Stimulated activated CD4-positive, alpha-beta T cell treated with anti-CD3 and anti-CD28 coated beads, Interleukin-1b, Interleukin-23, amount 100 ng/mL, for 1 hour (primary cell): ENCODE data around the gene SSNA1.

Experiments
- DNase-seq, 2 donors: peaks; one replicate each; pipeline ENCODE4 v3.0.0-alpha.2; 2020; ENCODE audit warnings: low read depth in 2 of 2

SSNA1 gene

DNA sequence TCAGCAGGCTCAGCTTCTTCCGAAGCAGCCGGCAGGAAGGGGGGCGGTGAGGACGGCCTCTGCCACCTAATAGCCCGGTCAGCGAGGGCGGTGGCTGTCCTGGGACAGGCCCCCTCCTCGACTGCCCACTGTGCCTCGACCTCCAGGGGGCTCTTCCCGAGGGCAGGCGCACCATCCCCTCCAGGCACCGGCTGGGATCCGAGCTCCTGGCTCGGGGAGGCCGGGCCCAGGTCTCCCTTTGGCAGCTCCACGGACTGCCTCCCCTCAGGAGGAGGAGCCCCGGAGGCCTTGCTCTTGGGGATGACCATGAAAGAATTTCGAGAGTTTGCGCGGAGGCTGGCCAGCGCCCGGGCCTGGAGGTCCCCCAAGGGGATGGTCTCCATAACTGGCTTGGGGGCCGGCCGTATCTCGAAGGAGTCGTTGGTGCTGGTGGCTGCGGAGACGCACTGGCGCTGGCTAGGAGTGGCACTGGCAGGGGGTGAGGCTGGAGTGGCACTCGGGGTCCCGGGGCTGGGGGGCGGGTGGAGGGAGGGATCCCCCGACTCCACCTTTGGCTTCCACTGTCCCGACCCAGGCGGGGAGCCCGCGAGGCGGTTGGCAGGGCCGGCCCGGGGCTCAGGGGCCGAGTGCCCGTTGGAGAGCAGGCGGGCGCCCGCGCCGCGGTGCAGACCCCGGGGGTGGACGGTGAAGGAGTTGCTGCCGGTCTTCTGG is 11.1 kb downstream of the SSNA1 start:
- no peak for DNase-seq

DNA sequence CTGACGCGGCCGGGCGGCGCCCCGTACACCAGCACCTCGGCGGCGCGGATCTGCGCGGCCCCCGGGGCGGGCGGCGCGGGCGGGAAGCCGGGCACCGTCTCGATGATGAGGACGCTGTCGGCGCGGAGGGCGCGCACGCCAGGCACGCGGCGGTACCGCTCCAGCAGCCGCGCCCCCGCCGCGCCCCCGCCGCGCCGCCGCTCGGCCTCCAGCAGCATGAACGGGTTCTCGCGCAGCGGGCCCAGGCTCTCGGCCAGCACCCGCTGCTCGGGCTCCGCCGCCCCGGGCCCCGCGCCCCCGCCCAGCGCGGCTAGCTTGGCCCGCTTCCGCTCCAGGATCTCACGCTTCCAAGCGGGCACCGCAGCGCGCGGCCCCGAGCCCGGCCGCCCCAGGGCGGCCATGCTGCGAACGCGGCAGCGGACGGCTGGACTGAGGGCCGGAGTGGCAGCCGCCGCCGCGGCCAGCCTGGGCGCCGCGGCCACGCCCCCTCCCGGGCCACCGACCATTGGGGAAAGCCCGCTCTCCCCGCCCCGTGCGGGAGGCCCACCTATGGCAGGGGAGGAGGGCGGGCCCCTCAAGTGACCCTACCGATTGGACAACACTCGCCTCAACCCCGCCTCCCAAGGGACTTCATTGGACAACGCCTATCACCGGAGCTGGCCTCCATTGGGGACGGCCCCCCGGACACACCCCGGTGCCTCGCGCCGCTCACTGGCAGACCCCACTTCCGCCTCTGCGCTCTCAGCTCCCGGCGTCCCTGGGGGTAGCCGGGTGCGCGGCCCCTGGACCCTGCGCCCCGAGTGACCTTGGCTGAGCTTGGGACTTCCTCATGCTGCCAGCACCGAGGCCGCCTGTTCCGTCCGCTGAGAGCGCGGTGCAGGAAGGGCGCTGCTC is 12.1 kb downstream of the SSNA1 start, which contains the start of gene TPRN:
TSS of gene TPRN (minus strand) at position 431 of the 894 bp plus-strand sequence. CDS start at position 401, 30 bp downstream.
- DNase-seq, result peak; percentile 94 to 96

DNA sequence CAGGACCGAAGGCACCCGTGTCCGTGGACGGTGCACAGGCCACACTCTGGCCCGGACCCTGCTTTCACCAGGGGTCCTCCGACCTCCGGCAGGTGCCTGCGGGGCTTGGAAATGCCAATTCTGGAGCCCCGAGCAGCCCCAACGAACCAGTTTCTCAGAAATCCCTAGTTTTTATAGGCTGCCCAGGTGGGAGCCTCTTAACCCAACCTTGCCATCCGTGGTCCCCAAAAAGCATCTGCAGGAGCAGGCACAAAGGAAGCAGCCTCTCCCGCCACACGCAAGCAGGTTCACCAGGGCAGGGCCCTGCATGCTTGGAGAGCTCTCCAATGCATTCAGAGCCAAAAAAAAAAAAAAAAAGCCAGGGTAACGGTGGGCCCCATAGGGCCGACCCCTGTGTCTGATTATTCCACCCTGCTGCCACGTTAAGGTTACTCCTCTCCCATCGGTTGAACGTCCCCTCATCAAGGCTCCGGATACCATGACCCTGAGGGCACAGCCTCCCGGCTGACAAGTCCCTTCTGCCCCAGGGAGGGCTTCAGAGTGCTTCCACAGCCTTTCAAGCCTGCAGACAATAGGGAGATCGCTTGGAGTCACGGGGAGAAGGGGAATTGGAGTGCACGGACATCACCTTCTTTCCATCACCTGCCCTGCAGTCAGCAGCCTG is 12.9 kb downstream of the SSNA1 start:
- DNase-seq, result no peak

DNA sequence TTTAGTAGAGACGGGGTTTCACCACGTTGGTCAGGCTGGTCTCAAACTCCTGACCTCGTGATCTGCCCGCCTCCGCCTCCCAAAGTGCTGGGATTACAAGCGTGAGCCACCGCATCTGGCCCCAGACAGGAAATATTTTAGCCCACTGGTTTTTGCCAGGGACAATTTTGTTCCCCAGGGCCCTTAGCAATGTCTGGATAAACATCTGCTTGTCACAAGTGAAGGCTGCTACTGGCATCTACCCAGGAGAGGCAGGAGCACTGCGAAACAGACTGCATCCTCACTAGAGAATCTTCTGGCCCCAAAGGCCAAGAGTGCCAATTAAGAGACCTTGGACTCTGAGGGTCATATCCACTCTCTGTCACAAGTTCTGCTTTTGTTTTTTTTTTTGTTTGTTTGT is 14.5 kb downstream of the SSNA1 start:
- DNase-seq, result no peak

DNA sequence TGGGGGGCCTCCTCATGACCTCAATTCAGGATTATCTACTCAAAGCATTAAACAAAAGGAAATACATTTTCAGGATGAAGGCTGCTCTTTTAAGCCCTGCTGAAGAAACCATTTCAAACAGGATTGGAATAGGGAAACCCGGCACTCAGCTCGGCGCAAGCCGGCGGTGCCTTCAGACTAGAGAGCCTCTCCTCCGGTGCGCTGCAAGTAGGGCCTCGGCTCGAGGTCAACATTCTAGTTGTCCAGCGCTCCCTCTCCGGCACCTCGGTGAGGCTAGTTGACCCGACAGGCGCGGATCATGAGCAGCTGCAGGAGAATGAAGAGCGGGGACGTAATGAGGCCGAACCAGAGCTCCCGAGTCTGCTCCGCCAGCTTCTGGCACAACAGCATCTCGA is 16.3 kb downstream of the SSNA1 start:
- DNase-seq, result no peak

DNA sequence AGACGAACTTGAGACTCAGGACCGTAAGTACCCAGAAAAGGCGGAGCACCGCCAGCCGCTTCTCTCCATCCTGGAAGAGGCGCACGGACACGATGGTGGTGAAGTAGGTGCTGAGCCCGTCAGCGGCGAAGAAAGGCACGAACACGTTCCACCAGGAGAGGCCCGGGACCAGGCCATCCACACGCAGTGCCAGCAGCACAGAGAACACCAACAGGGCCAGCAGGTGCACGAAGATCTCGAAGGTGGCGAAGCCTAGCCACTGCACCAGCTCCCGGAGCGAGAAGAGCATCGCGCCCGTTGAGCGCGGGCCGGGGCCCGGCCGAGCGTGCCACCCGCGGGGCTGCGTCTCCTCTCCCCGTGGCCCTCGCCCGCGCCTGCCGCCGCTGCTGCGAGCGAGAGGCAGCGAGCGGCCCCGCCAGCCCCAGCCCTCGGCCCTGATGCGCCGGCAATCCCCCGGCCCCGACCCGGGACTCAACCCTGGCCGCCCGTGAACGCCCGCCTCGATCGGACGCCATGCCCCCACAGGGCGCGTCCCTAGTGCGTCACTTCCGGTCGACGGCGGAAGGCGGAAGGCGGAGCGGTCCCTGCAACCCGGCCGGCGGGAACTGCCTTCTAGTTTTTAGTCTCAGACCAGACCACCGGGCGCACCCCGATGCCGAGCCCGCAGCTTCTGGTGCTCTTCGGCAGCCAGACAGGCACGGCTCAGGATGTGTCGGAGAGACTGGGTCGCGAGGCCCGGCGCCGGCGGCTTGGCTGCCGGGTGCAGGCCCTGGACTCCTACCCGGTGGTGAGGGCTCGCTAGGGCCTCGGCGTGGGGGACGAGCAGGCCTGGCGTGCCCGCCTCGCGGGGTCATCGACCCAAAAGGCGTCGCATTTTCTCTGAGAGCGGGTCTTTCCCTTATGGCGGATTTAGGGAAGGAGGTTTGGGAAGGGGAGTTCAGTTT is 16.9 kb downstream of the SSNA1 start, which contains the start of the genes NDOR1 and TMEM203:
TSS of gene NDOR1 (plus strand) at position 575 of the 944 bp plus-strand sequence. CDS start at position 653, 78 bp downstream.
TSS of gene TMEM203 (minus strand) at position 523 of the 944 bp plus-strand sequence. CDS start at position 289, 234 bp downstream.
- DNase-seq, result peak; percentile 78 to 90

DNA sequence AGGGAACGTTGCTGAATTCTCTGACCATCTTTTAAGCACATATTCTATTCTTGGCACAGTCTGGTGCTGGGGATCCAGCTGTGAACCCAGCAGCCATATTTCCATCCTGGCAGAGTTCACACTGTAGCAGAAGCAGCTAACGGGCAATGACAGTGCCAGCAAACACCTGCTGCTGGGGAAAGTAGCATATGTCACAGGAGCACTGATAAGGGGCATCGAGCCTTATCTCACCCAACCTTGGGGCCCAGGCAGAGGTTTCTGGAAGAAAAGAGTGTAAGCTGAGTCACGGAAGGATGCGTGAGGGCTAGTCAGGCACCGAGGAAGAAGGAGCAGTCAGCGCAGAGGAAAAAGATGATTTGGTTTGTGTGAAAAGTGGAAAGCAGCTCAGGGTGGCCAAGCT is 18.1 kb downstream of the SSNA1 start:
- no peak for DNase-seq

DNA sequence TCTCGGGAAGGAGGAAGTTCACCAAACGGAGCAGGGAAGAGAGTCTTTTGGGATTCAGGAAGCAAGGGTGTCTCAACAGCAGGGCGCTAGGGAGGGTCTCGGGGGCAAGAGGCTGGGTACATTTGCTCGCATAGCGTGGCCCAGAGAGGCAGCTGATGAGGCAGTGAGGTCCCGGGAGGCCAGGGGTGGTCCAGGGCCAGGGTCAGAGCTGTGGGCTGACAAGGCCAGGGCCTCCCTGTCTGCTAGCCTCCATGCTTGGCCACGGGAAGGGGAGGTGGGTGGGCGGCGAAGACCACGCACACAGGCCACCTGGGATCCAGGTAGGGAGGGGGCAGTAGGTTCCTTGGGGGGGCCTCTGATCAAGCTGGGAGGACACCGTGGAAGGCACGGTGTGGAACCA is 23.1 kb downstream of the SSNA1 start:
- DNase-seq, result no peak

DNA sequence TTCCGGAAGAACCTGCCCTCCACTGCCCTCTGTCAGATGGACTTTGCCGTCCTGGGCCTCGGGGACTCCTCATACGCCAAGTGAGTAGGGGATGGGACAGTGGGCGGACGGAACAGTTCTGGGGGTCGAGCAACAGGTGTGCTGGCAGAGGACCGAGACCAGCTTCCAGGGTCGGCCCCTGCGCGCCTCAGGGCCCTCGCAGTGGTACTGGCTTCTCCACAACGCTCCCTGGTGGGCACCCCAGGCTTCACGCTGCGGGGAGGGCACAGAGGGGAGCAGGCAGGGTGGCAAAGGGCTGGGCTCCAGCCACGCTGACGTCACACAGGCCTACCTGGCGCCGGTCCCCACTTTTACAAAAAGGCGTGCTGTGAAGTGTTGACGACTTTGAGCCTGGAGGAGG is 24.0 kb downstream of the SSNA1 start:
- no peak for DNase-seq

DNA sequence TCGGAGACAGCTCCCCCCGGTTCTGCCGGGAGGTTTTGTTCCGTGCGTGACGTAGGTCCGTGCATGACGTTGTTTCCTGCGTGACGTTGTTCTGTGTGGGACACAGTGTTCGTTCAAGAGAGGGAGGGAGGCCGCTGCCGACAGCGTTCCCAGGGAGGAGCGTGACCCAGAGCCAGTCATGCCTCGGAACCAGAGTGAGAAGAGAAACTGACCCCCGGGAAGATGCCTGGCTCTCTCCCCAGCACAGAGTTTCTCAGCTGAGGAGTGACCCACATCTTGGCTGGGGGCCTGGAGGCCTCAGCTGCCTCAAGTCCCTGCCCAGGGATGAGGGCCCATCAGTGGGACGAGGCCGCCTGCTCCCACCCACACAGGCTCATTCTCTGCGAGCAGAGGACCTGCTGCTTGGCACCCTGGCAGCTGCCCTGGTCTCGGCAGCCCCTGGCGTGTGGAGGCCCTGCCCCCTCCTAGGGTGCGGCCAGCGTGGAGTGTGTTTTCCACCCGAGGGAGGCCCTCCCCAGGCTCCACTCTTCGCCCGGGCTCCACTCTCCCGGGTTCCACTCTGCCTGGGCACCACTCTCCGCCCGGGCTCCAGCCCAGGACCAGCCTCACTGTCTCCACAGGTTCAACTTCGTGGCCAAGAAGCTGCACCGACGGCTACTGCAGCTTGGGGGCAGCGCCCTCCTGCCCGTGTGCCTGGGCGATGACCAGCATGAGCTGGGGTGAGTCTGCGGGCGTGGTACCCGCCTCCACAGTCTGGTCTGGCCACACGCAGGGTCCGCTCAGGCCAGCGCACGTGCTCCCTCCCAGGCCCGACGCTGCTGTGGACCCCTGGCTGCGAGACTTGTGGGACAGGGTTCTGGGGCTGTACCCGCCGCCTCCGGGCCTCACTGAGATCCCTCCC is 24.9 kb downstream of the SSNA1 start:
- no peak for DNase-seq

DNA sequence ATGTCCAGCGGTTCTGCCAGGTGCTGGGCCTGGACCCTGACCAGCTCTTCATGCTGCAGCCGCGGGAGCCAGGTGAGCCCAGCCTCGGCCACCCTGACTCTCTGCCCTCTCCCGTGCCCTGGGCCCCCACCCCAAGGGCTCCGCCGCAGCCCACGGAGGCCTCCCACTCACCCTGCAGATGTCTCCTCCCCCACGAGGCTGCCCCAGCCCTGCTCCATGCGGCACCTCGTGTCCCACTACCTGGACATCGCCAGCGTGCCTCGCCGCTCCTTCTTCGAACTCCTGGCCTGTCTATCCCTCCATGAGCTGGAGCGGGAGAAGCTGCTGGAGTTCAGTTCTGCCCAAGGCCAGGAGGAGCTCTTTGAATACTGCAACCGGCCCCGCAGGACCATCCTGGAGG is 26.1 kb downstream of the SSNA1 start:
- no peak for DNase-seq

DNA sequence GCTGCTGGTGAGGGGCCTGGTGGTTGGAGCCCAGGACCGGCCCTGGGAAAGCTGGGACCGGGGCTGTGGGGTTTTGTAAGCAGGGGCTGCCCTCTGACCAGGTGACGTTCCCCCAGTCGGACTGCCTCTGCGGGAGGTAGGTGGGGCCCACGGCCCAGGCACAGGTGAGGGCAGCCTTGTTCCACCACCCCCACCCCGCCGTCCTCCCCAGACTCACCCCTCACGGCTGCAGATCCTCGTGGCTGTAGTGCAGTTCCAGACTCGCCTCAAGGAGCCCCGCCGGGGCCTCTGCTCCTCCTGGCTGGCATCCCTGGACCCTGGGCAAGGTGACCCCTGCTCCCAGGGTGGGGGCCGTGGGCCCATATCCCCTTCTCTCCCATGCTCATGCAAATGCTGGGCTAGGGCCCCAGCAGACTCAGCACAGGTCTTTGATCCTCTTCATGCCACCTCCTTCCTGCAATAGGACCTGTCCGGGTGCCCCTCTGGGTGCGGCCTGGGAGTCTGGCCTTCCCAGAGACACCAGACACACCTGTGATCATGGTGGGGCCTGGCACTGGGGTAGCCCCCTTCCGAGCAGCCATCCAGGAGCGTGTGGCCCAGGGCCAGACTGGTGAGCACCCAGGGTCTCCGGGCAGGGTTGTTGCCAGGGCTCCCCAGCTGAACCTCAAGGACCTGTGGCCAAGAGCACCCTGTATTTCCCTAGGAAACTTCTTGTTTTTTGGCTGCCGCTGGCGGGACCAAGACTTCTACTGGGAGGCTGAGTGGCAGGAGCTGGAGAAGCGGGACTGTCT is 26.9 kb downstream of the SSNA1 start:
- DNase-seq, result no peak

DNA sequence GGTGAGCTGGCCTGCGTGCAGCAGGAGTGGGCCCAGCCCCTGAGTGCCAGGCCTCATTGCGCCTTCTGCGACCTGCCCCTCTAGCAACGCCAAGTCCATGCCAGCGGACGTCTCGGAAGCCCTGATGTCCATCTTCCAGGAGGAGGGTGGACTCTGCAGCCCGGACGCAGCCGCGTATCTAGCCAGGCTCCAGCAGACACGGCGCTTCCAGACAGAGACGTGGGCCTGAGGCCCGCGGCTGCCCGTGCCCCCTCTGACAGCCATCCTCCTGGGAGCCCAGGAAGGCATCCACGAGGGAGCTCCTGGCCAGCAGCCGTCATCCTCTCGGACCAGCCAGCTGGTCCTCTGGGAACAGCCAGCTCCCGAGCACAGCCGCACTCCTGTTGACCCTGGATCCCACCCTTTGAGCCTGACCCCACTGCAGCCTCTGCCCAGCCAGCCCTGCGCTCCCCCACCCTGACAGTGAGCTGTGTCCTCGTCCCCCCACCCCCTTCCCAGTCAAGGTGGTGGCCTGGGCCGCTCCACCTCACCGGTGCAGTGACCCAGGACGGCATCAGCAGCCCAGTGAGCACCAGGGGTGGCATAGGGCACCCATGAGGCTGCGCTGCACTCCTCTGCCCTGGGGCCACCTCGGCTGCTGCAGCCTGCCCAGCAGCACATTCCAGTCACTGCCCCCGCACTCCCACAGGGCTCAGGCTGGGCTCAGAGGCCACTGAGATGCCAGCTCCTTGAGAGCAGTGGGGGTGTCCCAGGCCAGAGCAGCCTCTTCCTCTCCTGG is 27.9 kb downstream of the SSNA1 start:
- DNase-seq, result no peak

DNA sequence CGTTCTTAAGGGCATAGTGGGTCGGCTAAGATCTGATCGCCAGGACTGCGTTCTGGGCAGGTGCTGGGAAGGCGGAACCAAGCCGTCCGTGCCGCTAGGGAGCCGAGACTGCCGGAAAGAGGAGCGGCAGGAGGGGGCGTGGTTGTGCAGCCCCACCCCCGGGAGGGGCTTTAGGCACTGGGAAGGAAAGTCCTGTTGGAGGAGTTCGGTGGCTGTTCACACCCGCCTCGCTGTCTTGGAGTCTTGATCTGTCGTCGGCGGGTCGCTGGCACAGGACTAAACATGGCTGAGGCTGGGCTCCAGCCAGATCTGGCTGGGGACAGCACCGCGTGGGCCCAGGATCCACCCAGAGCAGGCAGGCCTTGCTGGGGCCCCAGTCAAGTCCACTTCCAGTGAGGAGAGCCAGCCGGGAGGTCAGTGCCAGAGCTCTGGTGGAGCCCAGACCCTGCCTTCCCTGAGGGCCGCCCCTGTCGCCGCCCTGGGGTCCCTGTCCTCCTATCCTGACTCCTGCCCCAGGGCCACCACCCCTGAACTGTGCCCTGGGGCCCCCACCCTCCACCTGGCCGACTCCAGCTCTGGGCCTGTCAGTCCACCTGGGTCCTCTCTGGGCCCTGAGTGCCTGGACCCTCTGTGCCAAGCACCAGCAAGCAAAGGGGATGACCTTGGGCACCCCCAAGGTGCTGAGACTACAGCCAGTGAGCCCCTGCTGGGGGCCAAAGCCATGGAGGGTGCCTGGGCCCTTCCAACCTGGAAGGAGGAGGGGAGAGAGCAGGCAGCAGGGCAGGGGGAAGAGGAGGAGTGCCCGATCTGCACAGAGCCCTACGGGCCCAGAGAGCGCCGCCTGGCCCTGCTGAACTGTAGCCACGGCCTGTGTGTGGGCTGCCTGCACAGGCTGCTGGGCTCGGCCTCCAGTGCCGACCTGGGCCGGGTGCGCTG is 29.1 kb downstream of the SSNA1 start:
- no peak for DNase-seq

DNA sequence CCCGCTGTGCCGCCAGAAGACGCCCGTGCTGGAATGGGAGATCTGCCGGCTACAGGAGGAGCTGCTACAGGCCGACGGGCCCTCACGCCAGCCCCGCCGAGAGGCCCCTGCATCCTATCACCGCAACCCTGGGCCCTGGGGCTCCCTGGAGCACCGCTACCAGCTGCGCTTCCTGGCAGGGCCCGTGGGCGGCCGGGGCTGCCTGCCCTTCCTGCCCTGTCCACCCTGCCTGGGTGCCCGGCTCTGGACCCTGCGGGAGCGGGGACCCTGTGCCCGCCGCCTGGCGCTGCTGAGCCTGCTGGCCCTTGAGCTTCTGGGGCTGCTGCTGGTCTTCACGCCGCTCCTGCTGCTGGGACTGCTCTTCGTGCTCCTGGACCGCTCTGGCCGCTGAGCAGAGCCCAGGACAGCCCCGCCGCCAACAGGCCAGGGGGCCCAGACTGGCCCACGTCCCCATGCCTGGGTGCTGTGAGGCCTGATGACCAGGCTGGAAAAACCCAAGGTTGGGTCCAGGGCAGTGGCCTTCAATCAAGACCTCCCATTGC is 29.8 kb downstream of the SSNA1 start:
- no peak for DNase-seq

DNA sequence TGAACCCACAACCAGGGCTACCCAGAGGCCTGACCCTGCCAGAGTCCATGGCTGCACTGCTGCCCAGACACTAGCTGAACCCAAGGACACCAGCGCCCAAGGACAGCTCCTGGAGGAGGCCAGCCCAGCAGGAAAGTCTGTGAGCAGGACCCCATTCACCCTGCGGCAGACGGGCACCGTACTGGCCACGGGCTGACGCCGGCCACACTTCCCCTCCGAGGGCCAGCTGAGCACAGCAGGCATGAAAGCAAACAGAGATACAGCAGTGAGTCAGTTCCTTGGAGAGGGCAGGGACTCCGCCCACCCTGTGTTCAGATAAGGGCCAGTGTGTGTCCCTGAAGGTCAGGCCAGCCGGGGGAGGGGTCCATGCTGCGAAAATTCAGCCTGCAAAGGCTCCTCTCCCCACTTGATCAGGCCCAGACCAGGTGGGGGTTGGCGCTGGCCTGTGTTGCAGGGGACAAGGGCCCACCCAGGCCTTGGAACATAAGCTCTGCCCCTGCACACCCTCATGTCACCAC is 30.3 kb downstream of the SSNA1 start:
- DNase-seq, result no peak
